K562 (cell line): ENCODE data around the gene SPACA9. TPM values are rescaled to one million over a fixed set of nuclear protein-coding genes. Genes with fewer than 3 reads are reported as not detected.

Source experiments
- ARNT ChIP-seq, 2 experiments: fragments of 450-650 bp; IDR thresholded peaks; 2 replicates each; pipeline ENCODE4 v1.6.1; 2016; ENCODE audit warnings: mild to moderate bottlenecking in 1 of 2
- BCL6 ChIP-seq: fragments of 250-450 bp; sonication (Bioruptor Pico); IDR thresholded peaks from 2 replicates; pipeline ENCODE4 v1.4.0; 2020
- CREB1 ChIP-seq, 2 experiments: sonication (generic) in 1 of 2; formaldehyde crosslinking in 1 of 2; IDR thresholded peaks; 2 replicates each; pipeline versions ENCODE4 v1.6.1 to v1.8.0; 2012 to 2022; ENCODE audit warnings: inconsistent platforms in 1 of 2, mild to moderate bottlenecking in 1 of 2, missing genetic modification reagents in 1 of 2, moderate library complexity in 1 of 2
- EGR1 ChIP-seq: fragments of 450-650 bp; conservative IDR thresholded peaks from 2 replicates; pipeline ENCODE4 v1.6.1; 2017; ENCODE audit warnings: mild to moderate bottlenecking
- GABPA ChIP-seq: fragments of 200-800 bp; sonication (Bioruptor generic); conservative IDR thresholded peaks from 2 replicates; pipeline ENCODE4 v1.6.1; 2016; ENCODE audit warnings: low read depth, missing genetic modification characterization, missing compliant biosample characterization
- JUN ChIP-seq, 2 experiments: sonication (generic) in 1 of 2; formaldehyde crosslinking in 1 of 2; IDR thresholded peaks; 2 replicates each; pipeline versions ENCODE4 v1.6.1 to v1.8.0; 2012 to 2022; ENCODE audit warnings: borderline replicate concordance in 2 of 2, mild to moderate bottlenecking in 2 of 2, improper control_type of control experiment in 1 of 2, low read depth in 1 of 2, low read length in 1 of 2, missing genetic modification reagents in 1 of 2
- LCOR ChIP-seq: sonication (generic); formaldehyde crosslinking; IDR thresholded peaks from 2 replicates; pipeline ENCODE4 v1.8.0; 2022; ENCODE audit warnings: mild to moderate bottlenecking, missing genetic modification reagents
- MYC ChIP-seq, 2 experiments: fragments of 250-450 bp in 1 of 2; sonication (Bioruptor Pico) in 1 of 2; IDR thresholded peaks; 2 replicates each; pipeline versions ENCODE4 v1.5.1 to v1.6.1; 2012 to 2021; ENCODE audit warnings: low read depth in 2 of 2, borderline replicate concordance in 1 of 2, improper control_type of control experiment in 1 of 2, low read length in 1 of 2, mild to moderate bottlenecking in 1 of 2, moderate library complexity in 1 of 2
- NCOR1 ChIP-seq: fragments of 450-650 bp; IDR thresholded peaks from 2 replicates; pipeline ENCODE4 v1.6.1; 2016; ENCODE audit warnings: mild to moderate bottlenecking, moderate library complexity
- SMAD1 ChIP-seq: fragments of 150-350 bp; IDR thresholded peaks from 2 replicates; pipeline ENCODE4 v1.6.1; 2014; ENCODE audit warnings: low read length, low read depth; ENCODE audit not compliant: partially characterized antibody
- TCF7L2 ChIP-seq: fragments of 150-350 bp; IDR thresholded peaks from 2 replicates; pipeline ENCODE4 v1.6.1; 2016; ENCODE audit warnings: low read depth, mild to moderate bottlenecking, low read length, moderate library complexity
- ZFP36 ChIP-seq: fragments of 150-350 bp; IDR thresholded peaks from 2 replicates; pipeline ENCODE4 v1.6.1; 2018; ENCODE audit warnings: low read length, low read depth; ENCODE audit not compliant: partially characterized antibody
- ZFPM2 ChIP-seq: fragments of 250-450 bp; sonication (Bioruptor Pico); IDR thresholded peaks from 2 replicates; pipeline ENCODE4 v1.5.1; 2022; ENCODE audit warnings: mild to moderate bottlenecking
- ZNF143 ChIP-seq: sonication (generic); formaldehyde crosslinking; IDR thresholded peaks from 2 replicates; pipeline ENCODE4 v1.9.0; 2022; ENCODE audit warnings: mild to moderate bottlenecking, missing genetic modification reagents
- ZNF212 ChIP-seq: fragments of 450-650 bp; formaldehyde crosslinking; IDR thresholded peaks from 2 replicates; pipeline ENCODE4 v1.4.0; 2020; ENCODE audit warnings: mild to moderate bottlenecking
- polyA plus RNA-seq, 8 experiments: library from polyadenylated mRNA; depleted of rRNA in 4 of 8; stranded (reverse) in 5 of 8; unstranded in 3 of 8; fragments of >200 nt; fragmentation: Nextera tagmentation in 2 of 8; fragmentation: Illumina TruSeq in 1 of 8; extraction: Ambion mirVana in 2 of 8; extraction: Trizol in 1 of 8; gene quantifications; 2 replicates each; pipeline versions ENCODE4 v1.2.1 to v1.2.3, GENCODE V29; 2011 to 2014; ENCODE audit warnings: inconsistent platforms in 1 of 8, missing spikeins in 1 of 8
- total RNA-seq, 7 experiments: library from RNA; depleted of rRNA in 6 of 7; stranded (reverse); fragments of >200 nt in 6 of 7; fragmentation: Illumina TruSeq in 2 of 7; extraction: Trizol in 2 of 7; gene quantifications; 2 replicates each; pipeline versions ENCODE4 v1.2.1 to v1.2.3, GENCODE V29; 2011 to 2021; ENCODE audit warnings: low replicate concordance in 1 of 7
- TF ChIP-seq, protein P1 (sequence below), 2 experiments: fragments of 450-650 bp; conservative IDR thresholded peaks; 2 replicates each; pipeline ENCODE4 v1.6.1; 2017; ENCODE audit warnings: mild to moderate bottlenecking in 2 of 2, moderate library complexity in 2 of 2
- TF ChIP-seq, protein P2 (sequence below): sonication (generic); formaldehyde crosslinking; IDR thresholded peaks from 2 replicates; pipeline ENCODE4 v1.8.0; 2022; ENCODE audit warnings: mild to moderate bottlenecking, low read depth, missing genetic modification reagents
- TF ChIP-seq, protein P3 (sequence below): fragments of 250-450 bp; sonication (Bioruptor Pico); IDR thresholded peaks from 2 replicates; pipeline ENCODE4 v1.6.1; 2021; ENCODE audit warnings: mild to moderate bottlenecking
- TF ChIP-seq, protein P4 (sequence below): fragments of 450-650 bp; IDR thresholded peaks from 2 replicates; pipeline ENCODE4 v1.6.1; 2018; ENCODE audit not compliant: partially characterized antibody

Gene SPACA9
- total and polyA plus RNA-seq, 9 of the 15 experiments (the other 6 are each of a cell fraction or from before 2014, with no cell fraction given): 0.06 to 0.51 (median 0.36) TPM

DNA sequence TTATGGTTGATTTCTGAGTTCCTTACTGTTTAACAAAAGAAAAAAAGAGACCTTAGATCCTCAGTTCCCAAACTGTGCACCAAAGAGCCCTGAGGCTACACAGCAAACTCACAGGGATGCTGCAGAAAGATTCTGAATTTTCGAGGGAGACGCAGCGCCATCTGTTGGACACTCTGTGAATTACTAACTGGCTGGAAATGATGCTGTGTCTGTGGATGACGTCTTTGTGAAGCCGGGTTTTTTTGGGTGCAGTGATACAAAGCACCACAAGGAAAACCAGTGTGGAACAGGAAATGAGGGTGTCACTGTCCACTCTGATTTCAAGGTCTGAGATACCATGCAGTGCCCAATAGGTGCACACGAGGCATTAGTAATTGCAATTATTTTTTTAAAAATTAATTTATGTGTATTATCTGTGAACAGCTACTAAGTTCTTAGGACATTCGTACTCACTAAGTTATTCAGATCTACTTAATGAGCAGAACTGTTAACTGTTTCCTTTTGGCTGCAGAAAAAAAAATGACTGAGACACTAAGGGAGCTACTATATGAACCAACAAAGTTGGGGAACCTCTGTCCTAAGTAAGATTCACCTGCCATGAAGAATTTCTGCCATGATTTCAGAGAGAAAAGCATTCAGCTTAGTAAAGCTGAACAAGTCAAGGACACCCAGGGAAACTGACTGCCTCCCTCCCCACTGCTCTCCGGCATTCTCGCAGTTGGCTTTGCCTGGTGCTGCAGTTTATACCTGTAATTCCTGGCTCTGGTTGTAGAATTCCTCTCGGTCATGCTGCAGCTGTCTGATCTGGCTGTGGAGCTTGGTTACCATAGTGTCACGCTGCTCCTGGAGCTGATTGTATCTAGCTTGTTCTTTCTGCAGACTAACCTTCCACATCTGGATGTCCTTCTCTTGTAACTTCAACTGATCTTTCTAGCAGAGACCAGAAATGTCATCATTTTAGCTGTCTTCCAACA is 23.4 kb downstream of the SPACA9 start (continued):
- TF ChIP-seq, protein P1, sequence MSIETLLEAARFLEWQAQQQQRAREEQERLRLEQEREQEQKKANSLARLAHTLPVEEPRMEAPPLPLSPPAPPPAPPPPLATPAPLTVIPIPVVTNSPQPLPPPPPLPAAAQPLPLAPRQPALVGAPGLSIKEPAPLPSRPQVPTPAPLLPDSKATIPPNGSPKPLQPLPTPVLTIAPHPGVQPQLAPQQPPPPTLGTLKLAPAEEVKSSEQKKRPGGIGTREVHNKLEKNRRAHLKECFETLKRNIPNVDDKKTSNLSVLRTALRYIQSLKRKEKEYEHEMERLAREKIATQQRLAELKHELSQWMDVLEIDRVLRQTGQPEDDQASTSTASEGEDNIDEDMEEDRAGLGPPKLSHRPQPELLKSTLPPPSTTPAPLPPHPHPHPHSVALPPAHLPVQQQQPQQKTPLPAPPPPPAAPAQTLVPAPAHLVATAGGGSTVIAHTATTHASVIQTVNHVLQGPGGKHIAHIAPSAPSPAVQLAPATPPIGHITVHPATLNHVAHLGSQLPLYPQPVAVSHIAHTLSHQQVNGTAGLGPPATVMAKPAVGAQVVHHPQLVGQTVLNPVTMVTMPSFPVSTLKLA (conservative IDR thresholded peaks at IDR 0.05): peak in 1 of 2 experiments; percentile 25; a peak in 1 of 4 replicates
- TF ChIP-seq TCF7L2 (no peak), EGR1 (no peak), ZFPM2 (no peak), SMAD1 (no peak), ZNF143 (CRISPR knock-in tag) (no peak), ZFP36 (no peak), ZNF212 (no peak), JUN (IDR thresholded peaks at IDR 0.05; ENCODE audit: borderline replicate concordance, low read depth, low read length) (peak; percentile 52; the same call in 1 of the 2 replicates), JUN (CRISPR knock-in tag; IDR thresholded peaks at IDR 0.05; ENCODE audit: borderline replicate concordance) (no peak), BCL6 (CRISPR knock-in tag) (no peak), GABPA (tag) (peak; percentile 39), CREB1 (IDR thresholded peaks at IDR 0.05) (0 out of 2 replicates have a peak, but pooled peaks have one; percentile 31), CREB1 (CRISPR knock-in tag; IDR thresholded peaks at IDR 0.05) (peak; percentile 38; the same call in 1 of the 2 replicates), NCOR1 (no peak), MYC (IDR thresholded peaks at IDR 0.05; ENCODE audit: low read depth, low read length) (no peak), MYC (CRISPR knock-in tag; IDR thresholded peaks at IDR 0.05; ENCODE audit: borderline replicate concordance, low read depth) (no peak), ARNT (IDR thresholded peaks at IDR 0.05) (peak in 1 of 2 experiments; percentile 48; a peak in 1 of 4 replicates), LCOR (CRISPR knock-in tag) (0 out of 2 replicates have a peak, but pooled peaks have one; percentile 78)
- TF ChIP-seq, protein P2, sequence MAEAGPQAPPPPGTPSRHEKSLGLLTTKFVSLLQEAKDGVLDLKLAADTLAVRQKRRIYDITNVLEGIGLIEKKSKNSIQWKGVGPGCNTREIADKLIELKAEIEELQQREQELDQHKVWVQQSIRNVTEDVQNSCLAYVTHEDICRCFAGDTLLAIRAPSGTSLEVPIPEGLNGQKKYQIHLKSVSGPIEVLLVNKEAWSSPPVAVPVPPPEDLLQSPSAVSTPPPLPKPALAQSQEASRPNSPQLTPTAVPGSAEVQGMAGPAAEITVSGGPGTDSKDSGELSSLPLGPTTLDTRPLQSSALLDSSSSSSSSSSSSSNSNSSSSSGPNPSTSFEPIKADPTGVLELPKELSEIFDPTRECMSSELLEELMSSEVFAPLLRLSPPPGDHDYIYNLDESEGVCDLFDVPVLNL (CRISPR knock-in tag): no peak
- TF ChIP-seq, protein P3, sequence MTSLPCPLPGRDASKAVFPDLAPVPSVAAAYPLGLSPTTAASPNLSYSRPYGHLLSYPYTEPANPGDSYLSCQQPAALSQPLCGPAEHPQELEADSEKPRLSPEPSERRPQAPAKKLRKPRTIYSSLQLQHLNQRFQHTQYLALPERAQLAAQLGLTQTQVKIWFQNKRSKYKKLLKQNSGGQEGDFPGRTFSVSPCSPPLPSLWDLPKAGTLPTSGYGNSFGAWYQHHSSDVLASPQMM: no peak
- TF ChIP-seq, protein P4, sequence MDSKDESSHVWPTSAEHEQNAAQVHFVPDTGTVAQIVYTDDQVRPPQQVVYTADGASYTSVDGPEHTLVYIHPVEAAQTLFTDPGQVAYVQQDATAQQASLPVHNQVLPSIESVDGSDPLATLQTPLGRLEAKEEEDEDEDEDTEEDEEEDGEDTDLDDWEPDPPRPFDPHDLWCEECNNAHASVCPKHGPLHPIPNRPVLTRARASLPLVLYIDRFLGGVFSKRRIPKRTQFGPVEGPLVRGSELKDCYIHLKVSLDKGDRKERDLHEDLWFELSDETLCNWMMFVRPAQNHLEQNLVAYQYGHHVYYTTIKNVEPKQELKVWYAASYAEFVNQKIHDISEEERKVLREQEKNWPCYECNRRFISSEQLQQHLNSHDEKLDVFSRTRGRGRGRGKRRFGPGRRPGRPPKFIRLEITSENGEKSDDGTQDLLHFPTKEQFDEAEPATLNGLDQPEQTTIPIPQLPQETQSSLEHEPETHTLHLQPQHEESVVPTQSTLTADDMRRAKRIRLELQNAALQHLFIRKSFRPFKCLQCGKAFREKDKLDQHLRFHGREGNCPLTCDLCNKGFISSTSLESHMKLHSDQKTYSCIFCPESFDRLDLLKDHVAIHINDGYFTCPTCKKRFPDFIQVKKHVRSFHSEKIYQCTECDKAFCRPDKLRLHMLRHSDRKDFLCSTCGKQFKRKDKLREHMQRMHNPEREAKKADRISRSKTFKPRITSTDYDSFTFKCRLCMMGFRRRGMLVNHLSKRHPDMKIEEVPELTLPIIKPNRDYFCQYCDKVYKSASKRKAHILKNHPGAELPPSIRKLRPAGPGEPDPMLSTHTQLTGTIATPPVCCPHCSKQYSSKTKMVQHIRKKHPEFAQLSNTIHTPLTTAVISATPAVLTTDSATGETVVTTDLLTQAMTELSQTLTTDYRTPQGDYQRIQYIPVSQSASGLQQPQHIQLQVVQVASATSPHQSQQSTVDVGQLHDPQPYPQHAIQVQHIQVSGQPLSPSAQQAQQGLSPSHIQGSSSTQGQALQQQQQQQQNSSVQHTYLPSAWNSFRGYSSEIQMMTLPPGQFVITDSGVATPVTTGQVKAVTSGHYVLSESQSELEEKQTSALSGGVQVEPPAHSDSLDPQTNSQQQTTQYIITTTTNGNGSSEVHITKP: no peak
